ENCODE results near the gene ZNF554. TPM values are rescaled to one million over a fixed set of nuclear protein-coding genes. Genes with fewer than 3 reads are reported as not detected.

ZNF554 gene
- total RNA-seq, 1 experiment from 2014 or later, result 3.3 TPM

DNA sequence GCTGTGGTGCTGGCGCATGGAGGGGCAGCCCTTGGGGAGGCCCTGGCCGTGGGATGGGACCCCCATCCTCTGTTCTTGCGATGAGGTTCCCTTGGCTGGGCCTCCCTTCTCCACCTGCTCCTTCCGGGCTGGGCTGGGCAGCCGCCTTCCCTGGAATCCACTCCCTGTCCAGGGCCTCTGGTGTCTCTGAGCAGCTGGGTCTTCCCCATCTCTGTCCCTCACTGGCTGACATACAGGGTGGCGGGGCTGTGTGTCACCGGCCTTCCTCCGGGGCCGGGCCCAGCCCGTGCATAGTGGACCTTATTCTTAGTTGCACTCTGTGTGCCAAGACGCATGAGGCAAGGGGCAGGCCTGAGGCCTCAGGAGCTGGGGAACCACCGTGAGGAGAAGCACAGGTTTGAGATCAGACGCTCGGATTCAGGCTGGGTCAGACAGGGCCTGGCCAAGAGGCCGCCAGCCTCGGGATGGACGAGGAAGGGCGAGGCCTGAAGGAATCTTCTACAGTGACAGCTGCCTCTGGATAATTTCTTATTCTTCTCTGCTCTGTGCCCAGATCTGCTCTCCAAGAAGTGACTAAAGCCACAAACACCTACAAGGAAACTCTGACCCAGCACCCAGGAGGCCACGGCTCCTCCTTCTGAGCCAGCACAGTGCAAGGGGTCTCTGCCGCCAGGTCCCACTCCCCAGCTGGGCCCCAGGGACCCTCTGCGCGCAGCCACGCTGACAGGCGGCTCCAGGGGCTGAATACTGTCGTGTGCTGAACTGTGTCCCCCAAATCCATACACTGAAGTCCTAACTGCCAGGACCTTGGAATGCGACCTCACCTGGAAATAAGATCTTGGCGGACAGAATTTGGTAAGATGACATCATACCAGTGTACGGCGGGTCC lies 47.6 kb upstream of the ZNF554 start:
- Histone ChIP-seq H3K36me3 (ENCODE audit: low read depth) (no peaks in the 10 kb centered on the region), H3K79me2 (ENCODE audit: low read depth) (peaks cover 48% of the 10 kb centered on the region), H3K27ac (no peak overlapping the region), H3K4me2 (no peak overlapping the region), H3K27me3 (ENCODE audit: insufficient read depth, low read depth) (no peaks in the 10 kb centered on the region), H3K9me2 (ENCODE audit: insufficient read depth) (no peaks in the 10 kb centered on the region), H2AFZ (no peak overlapping the region), H3K9me3 (ENCODE audit: insufficient read depth, low read depth) (no peaks in the 10 kb centered on the region), H3K4me1 (replicated peaks; ENCODE audit: insufficient read depth) (no peaks in the 10 kb centered on the region), H3K4me3 (no peak overlapping the region), H3F3A (ENCODE audit: insufficient read depth, low read depth) (no peaks in the 10 kb centered on the region), H4K20me1 (ENCODE audit: insufficient read depth) (peaks cover 20% of the 10 kb centered on the region)
- DNase-seq, result no peak
- ChIA-PET POLR2A (ENCODE audit: unreplicated experiment) (no interaction called here), CTCF (no interaction called here)
- intact Hi-C loops (cut with micrococcal nuclease; ENCODE audit: unreplicated experiment), result no loop called here
- BruUV-seq (replicated peaks), result no TSS peak
- TF ChIP-seq, protein P1, sequence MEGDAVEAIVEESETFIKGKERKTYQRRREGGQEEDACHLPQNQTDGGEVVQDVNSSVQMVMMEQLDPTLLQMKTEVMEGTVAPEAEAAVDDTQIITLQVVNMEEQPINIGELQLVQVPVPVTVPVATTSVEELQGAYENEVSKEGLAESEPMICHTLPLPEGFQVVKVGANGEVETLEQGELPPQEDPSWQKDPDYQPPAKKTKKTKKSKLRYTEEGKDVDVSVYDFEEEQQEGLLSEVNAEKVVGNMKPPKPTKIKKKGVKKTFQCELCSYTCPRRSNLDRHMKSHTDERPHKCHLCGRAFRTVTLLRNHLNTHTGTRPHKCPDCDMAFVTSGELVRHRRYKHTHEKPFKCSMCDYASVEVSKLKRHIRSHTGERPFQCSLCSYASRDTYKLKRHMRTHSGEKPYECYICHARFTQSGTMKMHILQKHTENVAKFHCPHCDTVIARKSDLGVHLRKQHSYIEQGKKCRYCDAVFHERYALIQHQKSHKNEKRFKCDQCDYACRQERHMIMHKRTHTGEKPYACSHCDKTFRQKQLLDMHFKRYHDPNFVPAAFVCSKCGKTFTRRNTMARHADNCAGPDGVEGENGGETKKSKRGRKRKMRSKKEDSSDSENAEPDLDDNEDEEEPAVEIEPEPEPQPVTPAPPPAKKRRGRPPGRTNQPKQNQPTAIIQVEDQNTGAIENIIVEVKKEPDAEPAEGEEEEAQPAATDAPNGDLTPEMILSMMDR (conservative IDR thresholded peaks at IDR 0.05), result no peak
- no peak for TF ChIP-seq EZH2 (IDR thresholded peaks at IDR 0.05; ENCODE audit: low read depth)

DNA sequence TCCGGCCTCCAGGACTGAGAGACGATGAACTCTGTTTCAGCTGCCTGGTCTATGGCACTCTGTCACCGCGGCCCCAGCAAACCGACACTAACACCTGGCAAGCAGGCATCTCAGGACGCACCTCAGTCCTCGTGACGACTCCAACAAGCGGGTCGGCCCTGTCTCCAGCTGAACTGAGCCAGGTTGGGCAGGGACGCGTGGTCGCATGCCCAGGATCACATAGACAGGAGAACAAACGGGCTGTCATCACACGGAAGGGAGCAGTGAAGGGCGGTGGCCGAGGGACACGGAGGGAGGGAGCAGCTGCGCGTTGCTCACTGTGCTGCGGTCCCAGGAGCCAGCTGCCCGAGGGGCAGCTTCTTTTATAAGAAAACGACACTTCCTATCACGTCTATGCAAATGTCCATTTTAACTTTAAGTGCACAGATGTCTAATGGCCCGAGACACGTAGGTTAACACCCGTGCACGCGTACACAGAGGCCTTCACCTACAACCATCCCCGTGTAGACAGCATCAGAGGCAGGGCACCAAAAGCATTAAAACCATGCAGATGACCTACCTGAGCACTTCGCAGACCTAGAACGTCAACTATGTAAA lies 45.5 kb upstream of the ZNF554 start:
- Histone ChIP-seq H4K20me1 (ENCODE audit: insufficient read depth) (peaks cover 18% of the 10 kb centered on the region), H3K27me3 (ENCODE audit: insufficient read depth, low read depth) (no peaks in the 10 kb centered on the region), H3K4me1 (replicated peaks; ENCODE audit: insufficient read depth) (no peaks in the 10 kb centered on the region), H3K4me2 (no peak overlapping the region), H3K27ac (no peak overlapping the region), H3K4me3 (no peak overlapping the region), H3K36me3 (ENCODE audit: low read depth) (no peaks in the 10 kb centered on the region), H3K79me2 (ENCODE audit: low read depth) (peaks cover 68% of the 10 kb centered on the region), H3F3A (ENCODE audit: insufficient read depth, low read depth) (no peaks in the 10 kb centered on the region), H3K9me2 (ENCODE audit: insufficient read depth) (no peaks in the 10 kb centered on the region), H2AFZ (no peak overlapping the region), H3K9me3 (ENCODE audit: insufficient read depth, low read depth) (no peaks in the 10 kb centered on the region)
- POLR2A ChIA-PET (ENCODE audit: unreplicated experiment), result no interaction called here
- CTCF ChIA-PET, result no interaction called here
- intact Hi-C loops (cut with micrococcal nuclease; ENCODE audit: unreplicated experiment), result no loop called here
- DNase-seq, result no peak
- no TSS peak for BruUV-seq (replicated peaks)
- no peak for TF ChIP-seq EZH2 (IDR thresholded peaks at IDR 0.05; ENCODE audit: low read depth)
- TF ChIP-seq, protein P1 (conservative IDR thresholded peaks at IDR 0.05), result no peak

DNA sequence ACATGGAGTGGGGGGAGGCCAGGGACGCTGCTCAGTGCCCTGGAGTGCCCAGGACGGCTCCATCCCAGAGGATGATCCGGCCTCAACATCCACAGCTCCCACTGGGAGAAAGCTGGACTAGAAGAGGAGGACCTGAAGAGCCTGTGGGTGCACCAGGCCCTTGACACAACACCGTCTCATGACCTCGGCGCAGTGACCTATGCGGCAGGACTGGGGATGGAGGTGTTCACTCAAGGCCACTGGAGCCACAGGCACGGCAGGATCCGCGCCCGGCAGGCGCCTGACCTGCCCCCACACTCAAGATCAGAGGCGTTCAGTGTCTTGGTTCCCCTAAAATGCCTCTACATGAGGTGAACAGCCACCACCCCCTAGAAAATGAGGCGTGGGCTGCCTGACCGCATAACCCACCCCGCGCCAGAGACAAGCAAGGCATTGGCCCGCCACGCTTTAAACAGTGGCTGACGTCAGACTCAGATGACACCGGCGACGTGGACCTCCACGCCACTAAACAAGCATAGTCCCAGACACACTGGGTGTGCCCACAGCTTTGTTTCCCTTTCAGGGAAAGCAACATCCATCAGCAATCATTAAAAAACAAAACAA lies 44.6 kb upstream of the ZNF554 start:
- no peak for DNase-seq
- intact Hi-C loops (cut with micrococcal nuclease; ENCODE audit: unreplicated experiment), result no loop called here
- Histone ChIP-seq H3K4me3 (no peak overlapping the region), H4K20me1 (ENCODE audit: insufficient read depth) (peaks cover 17% of the 10 kb centered on the region), H3K4me1 (replicated peaks; ENCODE audit: insufficient read depth) (no peaks in the 10 kb centered on the region), H3K79me2 (ENCODE audit: low read depth) (peaks cover 76% of the 10 kb centered on the region), H3K4me2 (no peak overlapping the region), H3F3A (ENCODE audit: insufficient read depth, low read depth) (no peaks in the 10 kb centered on the region), H3K36me3 (ENCODE audit: low read depth) (no peaks in the 10 kb centered on the region), H2AFZ (no peak overlapping the region), H3K9me3 (ENCODE audit: insufficient read depth, low read depth) (no peaks in the 10 kb centered on the region), H3K27ac (no peak overlapping the region), H3K9me2 (ENCODE audit: insufficient read depth) (no peaks in the 10 kb centered on the region), H3K27me3 (ENCODE audit: insufficient read depth, low read depth) (no peaks in the 10 kb centered on the region)
- POLR2A ChIA-PET (ENCODE audit: unreplicated experiment), result no interaction called here
- TF ChIP-seq, protein P1 (conservative IDR thresholded peaks at IDR 0.05), result no peak
- TF ChIP-seq EZH2 (IDR thresholded peaks at IDR 0.05; ENCODE audit: low read depth), result no peak
- CTCF ChIA-PET, result no interaction called here
- no TSS peak for BruUV-seq (replicated peaks)

Data from PC-9 (cell line).